PFSK-1 (cell line): ENCODE results near the gene CPTP.
A peak's percentile ranks its signal among the peaks of the same experiment; 100 is the strongest.

ENCODE experiments used
- FOXP2 ChIP-seq: optimal IDR thresholded peaks from 2 replicates; pipeline ENCODE3; 2011; ENCODE audit warnings: borderline replicate concordance, control low read depth, inconsistent platforms; ENCODE audit not compliant: insufficient read depth; ENCODE audit errors: extremely low read length, extremely low read depth
- POLR2AphosphoS5 ChIP-seq: IDR thresholded peaks from 2 replicates; pipeline ENCODE4 v1.6.1; 2012; ENCODE audit warnings: low read depth, mild to moderate bottlenecking, control low read depth, low read length, moderate library complexity
- SIN3A ChIP-seq: IDR thresholded peaks from 2 replicates; pipeline ENCODE4 v1.6.1; 2012; ENCODE audit warnings: mild to moderate bottlenecking, low read length, moderate library complexity, borderline replicate concordance; ENCODE audit not compliant: insufficient read depth
- TAF1 ChIP-seq: IDR thresholded peaks from 2 replicates; pipeline ENCODE4 v1.6.1; 2012; ENCODE audit warnings: low read length, control low read depth, borderline replicate concordance; ENCODE audit not compliant: insufficient read depth
- TF ChIP-seq, protein P1 (sequence below), 2 experiments: IDR thresholded peaks; 2 replicates each; pipeline versions ENCODE4 v1.6.1 to v1.8.0; 2011 to 2012; ENCODE audit warnings: low read depth in 2 of 2, low read length in 2 of 2, control low read depth in 1 of 2, inconsistent platforms in 1 of 2, mild to moderate bottlenecking in 1 of 2, moderate library complexity in 1 of 2; ENCODE audit not compliant: insufficient read depth in 1 of 2

CPTP gene

DNA sequence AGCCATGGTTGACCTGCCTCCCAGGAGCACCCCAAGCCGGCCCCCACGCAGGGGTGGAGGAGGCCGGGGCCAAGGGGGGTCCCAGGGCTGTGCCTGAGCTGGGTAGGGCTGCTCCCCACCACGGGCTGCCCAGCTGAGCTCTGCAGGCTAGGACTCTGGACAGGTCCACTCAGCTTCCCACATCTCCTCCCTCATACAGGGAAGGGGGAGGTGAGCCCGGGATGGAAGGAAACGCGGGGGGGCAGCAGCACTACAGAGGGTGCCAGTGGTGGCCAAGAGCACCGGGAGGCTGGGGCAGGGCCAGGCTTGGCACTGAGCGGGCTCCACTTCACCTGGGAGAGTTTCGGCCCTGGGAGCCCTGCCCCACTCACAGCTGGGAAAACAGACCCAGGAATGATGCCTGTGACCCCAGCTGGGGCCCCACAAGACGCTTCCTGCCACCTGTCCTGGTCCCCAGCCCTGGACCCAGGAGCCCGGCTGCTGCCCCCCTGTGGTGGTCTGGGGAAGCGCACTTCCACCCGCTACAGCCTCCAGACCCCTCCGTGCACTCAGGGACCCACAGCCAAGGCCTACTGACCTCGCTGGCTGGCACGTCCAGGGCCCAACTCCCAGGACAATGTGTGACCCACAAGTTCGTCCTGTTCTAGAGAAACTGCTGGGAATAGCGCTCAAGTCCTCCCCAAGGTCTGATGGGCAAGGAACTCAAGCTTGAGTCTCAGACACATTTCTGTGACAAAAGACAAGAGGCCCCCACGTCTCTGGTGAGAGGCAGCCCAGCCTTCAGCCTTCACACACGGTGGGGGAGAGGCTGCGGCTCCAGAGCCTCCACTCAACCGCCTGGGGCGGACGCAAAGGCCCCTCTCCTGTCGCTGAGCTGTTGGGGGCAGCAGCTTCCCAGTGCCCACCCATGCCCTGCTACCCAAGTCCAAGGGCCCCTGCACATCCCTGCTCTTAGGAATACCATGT lies 47.4 kb downstream of the CPTP start:
- no peak for TF ChIP-seq TAF1
- 0 out of 2 replicates have a peak, but pooled peaks have one; percentile 15 for TF ChIP-seq POLR2AphosphoS5

DNA sequence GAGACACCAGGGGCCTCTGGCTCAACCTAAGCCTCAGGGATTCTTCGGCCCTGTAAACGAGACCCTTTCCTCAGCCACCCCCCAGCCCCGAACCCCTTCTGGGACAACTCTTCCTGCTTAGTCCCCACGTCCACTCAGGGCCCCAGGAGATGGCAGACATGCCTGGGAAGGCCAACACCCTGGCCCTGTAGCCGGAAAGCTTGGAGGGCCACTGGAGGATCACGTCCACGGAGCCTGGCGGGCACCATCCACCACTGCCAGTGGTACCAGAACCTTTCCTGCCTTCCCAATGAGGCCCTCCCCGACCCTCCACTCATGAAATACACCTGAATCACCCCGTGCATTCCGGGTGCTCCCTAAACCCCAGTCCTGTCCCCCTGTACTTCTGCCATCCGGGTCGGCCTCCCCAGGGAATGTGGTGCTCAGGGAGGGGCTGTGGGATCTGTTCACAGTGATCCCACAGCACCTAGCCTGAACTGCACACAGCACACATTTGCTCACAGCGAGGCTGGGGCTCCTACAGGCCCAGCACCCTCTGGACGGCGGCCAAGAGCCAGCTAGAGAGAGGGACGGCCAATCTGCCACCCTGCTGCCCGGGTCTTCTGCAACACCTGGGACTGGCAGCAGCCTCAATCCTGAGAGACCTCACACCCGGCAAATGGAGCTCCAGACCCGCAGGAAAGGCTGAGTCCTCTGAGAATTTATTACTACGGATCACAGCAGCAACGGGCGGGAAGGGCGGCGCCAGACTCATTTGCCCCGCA lies 48.6 kb downstream of the CPTP start:
- TF ChIP-seq TAF1, result no peak
- TF ChIP-seq FOXP2, result no peak
- TF ChIP-seq, protein P1, sequence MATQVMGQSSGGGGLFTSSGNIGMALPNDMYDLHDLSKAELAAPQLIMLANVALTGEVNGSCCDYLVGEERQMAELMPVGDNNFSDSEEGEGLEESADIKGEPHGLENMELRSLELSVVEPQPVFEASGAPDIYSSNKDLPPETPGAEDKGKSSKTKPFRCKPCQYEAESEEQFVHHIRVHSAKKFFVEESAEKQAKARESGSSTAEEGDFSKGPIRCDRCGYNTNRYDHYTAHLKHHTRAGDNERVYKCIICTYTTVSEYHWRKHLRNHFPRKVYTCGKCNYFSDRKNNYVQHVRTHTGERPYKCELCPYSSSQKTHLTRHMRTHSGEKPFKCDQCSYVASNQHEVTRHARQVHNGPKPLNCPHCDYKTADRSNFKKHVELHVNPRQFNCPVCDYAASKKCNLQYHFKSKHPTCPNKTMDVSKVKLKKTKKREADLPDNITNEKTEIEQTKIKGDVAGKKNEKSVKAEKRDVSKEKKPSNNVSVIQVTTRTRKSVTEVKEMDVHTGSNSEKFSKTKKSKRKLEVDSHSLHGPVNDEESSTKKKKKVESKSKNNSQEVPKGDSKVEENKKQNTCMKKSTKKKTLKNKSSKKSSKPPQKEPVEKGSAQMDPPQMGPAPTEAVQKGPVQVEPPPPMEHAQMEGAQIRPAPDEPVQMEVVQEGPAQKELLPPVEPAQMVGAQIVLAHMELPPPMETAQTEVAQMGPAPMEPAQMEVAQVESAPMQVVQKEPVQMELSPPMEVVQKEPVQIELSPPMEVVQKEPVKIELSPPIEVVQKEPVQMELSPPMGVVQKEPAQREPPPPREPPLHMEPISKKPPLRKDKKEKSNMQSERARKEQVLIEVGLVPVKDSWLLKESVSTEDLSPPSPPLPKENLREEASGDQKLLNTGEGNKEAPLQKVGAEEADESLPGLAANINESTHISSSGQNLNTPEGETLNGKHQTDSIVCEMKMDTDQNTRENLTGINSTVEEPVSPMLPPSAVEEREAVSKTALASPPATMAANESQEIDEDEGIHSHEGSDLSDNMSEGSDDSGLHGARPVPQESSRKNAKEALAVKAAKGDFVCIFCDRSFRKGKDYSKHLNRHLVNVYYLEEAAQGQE (IDR thresholded peaks at IDR 0.05; ENCODE audit: insufficient read depth in 1 of 2, low read depth in 2 of 2, low read length in 2 of 2), result no peak
- no peak for TF ChIP-seq POLR2AphosphoS5
- TF ChIP-seq SIN3A, result no peak

DNA sequence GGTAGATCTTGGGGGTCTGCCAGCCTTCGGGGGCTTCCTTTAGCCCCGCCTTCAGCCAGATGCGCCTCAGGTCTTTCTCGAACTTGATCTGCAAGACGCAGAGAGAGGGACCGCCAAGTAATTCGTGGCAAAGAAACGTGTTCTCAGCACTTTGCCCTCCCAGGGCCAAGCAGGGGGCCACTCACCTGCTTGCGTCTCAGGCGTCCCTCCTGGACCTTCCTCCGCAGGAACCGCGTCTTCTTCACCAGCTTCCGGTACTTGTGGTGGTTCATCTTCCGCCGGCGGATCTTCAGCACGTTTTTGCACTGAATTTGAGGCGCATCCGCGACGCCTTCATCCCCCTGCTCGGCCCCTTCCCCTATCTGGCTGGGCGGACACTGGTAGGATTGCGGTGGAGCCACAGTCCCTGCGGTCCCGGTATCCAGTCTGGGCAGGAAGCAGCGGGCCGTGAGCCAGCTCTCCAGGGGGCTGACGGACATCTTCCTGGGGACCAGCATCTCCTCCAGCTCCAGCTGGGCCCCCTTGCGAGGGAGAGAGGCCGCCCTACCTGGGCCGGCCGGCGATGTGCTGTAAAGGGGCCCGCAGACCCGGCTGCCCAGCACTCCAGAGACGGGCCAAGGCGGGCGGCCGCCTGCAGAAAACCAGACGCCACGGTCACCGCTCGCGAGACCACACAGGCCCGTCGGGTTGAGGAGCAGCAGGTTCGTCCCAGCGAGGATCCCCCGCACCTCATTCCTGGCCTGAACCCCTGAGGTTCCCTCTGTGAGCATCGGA lies 49.4 kb downstream of the CPTP start:
- TF ChIP-seq POLR2AphosphoS5 (no peak), SIN3A (no peak), TAF1 (no peak), FOXP2 (no peak)
- TF ChIP-seq, protein P1 (IDR thresholded peaks at IDR 0.05; ENCODE audit: insufficient read depth in 1 of 2, low read depth in 2 of 2, low read length in 2 of 2), result no peak

DNA sequence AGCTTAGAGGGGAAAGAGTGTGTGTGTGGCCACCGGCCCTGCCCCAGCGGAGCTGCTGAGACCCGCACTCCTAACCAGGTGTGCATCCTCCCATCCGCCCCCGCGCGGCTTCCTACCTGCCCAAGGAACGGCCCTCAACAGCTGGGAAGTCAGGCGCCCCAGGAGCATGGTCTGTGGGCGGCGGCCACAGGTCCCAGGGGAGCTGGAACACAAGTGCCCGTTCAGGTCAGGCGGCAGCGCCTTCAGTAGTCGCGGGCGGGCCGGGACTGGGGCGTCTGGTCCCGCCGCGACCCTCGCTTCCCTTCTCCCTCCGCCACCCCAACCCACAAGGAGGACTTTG lies 50.0 kb downstream of the CPTP start:
- TF ChIP-seq SIN3A (no peak), FOXP2 (no peak), TAF1 (no peak), POLR2AphosphoS5 (no peak)
- TF ChIP-seq, protein P1 (IDR thresholded peaks at IDR 0.05; ENCODE audit: insufficient read depth in 1 of 2, low read depth in 2 of 2, low read length in 2 of 2), result no peak
